T-helper 1 cell treated with Interleukin-12 subunit alpha and Interleukin-12 subunit beta and Interleukin-4 antibody, amounts not matched to agents 30 μg/mL and 1 μg/mL, for 36 hours (primary cell): ENCODE measurements around the gene CLEC4A.
"Not testable (repeated sequence)": the region's sequence is repeated elsewhere in the genome, so short reads cannot be mapped to it uniquely, and the experiment has no call there.

ENCODE experiments used
- H3K27ac Mint-ChIP-seq: one replicate; pipeline ENCODE4 v1.8.0; 2021; ENCODE audit warnings: mild to moderate bottlenecking, mixed read lengths
- H3K27me3 Mint-ChIP-seq: one replicate; pipeline ENCODE4 v1.8.0; 2021; ENCODE audit warnings: low read depth, mixed read lengths
- H3K36me3 Mint-ChIP-seq: one replicate; pipeline ENCODE4 v1.8.0; 2021; ENCODE audit warnings: low read depth, mixed read lengths
- H3K4me1 Mint-ChIP-seq: one replicate; pipeline ENCODE4 v1.8.0; 2021; ENCODE audit warnings: low read depth, mixed read lengths
- H3K4me3 Mint-ChIP-seq: one replicate; pipeline ENCODE4 v1.8.0; 2021; ENCODE audit warnings: mild to moderate bottlenecking, moderate library complexity, mixed read lengths
- H3K9me3 Mint-ChIP-seq: one replicate; pipeline ENCODE4 v1.8.0; 2021; ENCODE audit warnings: mixed read lengths

The CLEC4A gene

GRCh38 chr12:8156845-8157244, 33.4 kb downstream of the CLEC4A start, which contains the start of gene ZNF705A:
Gene ZNF705A (plus strand): TSS chr12:8157015. CDS start chr12:8172626, 15,611 bp downstream.
- Mint-ChIP-seq H3K9me3 (no peaks in the 10 kb centered on the region), H3K27ac (no peak within 1 kb of the TSS), H3K36me3 (no peaks in the 10 kb centered on the region), H3K4me3 (no peak within 1 kb of the TSS), H3K27me3 (peaks cover 55% of the 10 kb centered on the region), H3K4me1 (peaks cover 8% of the 10 kb centered on the region)

GRCh38 chr12:8157484-8158198, 34.2 kb downstream of the CLEC4A start:
- peaks cover 8% of the 10 kb centered on the region for H3K4me1 Mint-ChIP-seq
- no peak overlapping the region for H3K27ac Mint-ChIP-seq
- H3K36me3 Mint-ChIP-seq, result no peaks in the 10 kb centered on the region
- no peak overlapping the region for H3K4me3 Mint-ChIP-seq
- peaks cover 47% of the 10 kb centered on the region for H3K27me3 Mint-ChIP-seq
- no peaks in the 10 kb centered on the region for H3K9me3 Mint-ChIP-seq

- not testable (repeated sequence) for H3K9me3 Mint-ChIP-seq, H3K36me3 Mint-ChIP-seq, H3K4me3 Mint-ChIP-seq, H3K27ac Mint-ChIP-seq, H3K4me1 Mint-ChIP-seq
- H3K27me3 Mint-ChIP-seq, result peaks cover 20% of the 10 kb centered on the region
Measured at GRCh38 chr12:8172911-8173310, 49.5 kb downstream of the CLEC4A start.

- peaks cover 11% of the 10 kb centered on the region for H3K27me3 Mint-ChIP-seq
- peak overlapping the region; percentile 74 for H3K27ac Mint-ChIP-seq
- H3K4me1 Mint-ChIP-seq, H3K9me3 Mint-ChIP-seq, H3K36me3 Mint-ChIP-seq: not testable (repeated sequence)
- H3K4me3 Mint-ChIP-seq, result peak overlapping the region; percentile 78
Measured at GRCh38 chr12:8179989-8180585, 56.7 kb downstream of the CLEC4A start.

GRCh38 chr12:8181271-8181670, 57.9 kb downstream of the CLEC4A start:
- not testable (repeated sequence) for H3K36me3 Mint-ChIP-seq, H3K9me3 Mint-ChIP-seq, H3K27me3 Mint-ChIP-seq, H3K4me1 Mint-ChIP-seq, H3K27ac Mint-ChIP-seq
- H3K4me3 Mint-ChIP-seq, result peak overlapping the region; percentile 60

GRCh38 chr12:8182923-8183322, 59.5 kb downstream of the CLEC4A start:
- not testable (repeated sequence) for H3K9me3 Mint-ChIP-seq, H3K4me3 Mint-ChIP-seq, H3K4me1 Mint-ChIP-seq, H3K27me3 Mint-ChIP-seq, H3K27ac Mint-ChIP-seq, H3K36me3 Mint-ChIP-seq

- not testable (repeated sequence) for H3K4me1 Mint-ChIP-seq, H3K9me3 Mint-ChIP-seq, H3K36me3 Mint-ChIP-seq, H3K27me3 Mint-ChIP-seq, H3K4me3 Mint-ChIP-seq, H3K27ac Mint-ChIP-seq
Measured at GRCh38 chr12:8183346-8183745, 59.9 kb downstream of the CLEC4A start.

GRCh38 chr12:8184206-8184605, 60.8 kb downstream of the CLEC4A start:
- not testable (repeated sequence) for H3K4me1 Mint-ChIP-seq, H3K27me3 Mint-ChIP-seq, H3K4me3 Mint-ChIP-seq, H3K9me3 Mint-ChIP-seq, H3K27ac Mint-ChIP-seq, H3K36me3 Mint-ChIP-seq

- not testable (repeated sequence) for H3K27ac Mint-ChIP-seq, H3K36me3 Mint-ChIP-seq, H3K27me3 Mint-ChIP-seq, H3K4me1 Mint-ChIP-seq, H3K4me3 Mint-ChIP-seq, H3K9me3 Mint-ChIP-seq
Measured at GRCh38 chr12:8188088-8188487, 64.7 kb downstream of the CLEC4A start.
